AG09309 (cell line): Measurements from ENCODE around the gene NME9.

ENCODE experiments used
- DNase-seq: peaks from one replicate; pipeline ENCODE4 v3.0.0-alpha.2; 2010; ENCODE audit warnings: low read depth
- H3K4me3 ChIP-seq: 2 replicates; pipeline ENCODE4 v1.5.1; 2011; ENCODE audit warnings: mild to moderate bottlenecking, low read depth, low read length, moderate library complexity; ENCODE audit not compliant: control insufficient read depth
- CTCF ChIP-seq: IDR thresholded peaks from 2 replicates; pipeline ENCODE4 v1.5.1; 2011; ENCODE audit warnings: mild to moderate bottlenecking, low read depth, low read length, inconsistent platforms; ENCODE audit not compliant: insufficient read depth, control insufficient read depth; ENCODE audit errors: missing control alignments

The NME9 gene

DNA sequence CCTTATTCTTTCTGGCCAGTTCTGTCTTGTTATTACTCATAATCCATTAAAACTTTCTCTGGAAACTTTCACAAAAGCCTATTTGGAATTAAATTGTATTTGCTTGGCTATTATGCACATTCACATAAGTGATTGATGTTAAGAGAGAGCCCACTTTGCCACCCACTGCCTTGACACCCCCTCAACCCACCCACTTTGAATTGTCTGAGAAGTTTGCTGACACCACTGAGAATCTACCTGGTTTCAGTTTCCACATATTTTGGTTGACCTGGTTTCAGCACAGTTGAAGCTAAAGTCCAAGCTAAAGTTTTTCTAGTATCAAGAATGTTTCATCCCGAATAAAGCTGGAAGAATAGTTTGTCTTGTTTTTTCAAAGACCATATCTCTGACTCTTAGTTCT, 71.7 kb downstream of the NME9 start:
- H3K4me3 ChIP-seq, result no peak overlapping the region
- no peak for TF ChIP-seq CTCF
- DNase-seq, result no peak

- H3K4me3 ChIP-seq, result no peak overlapping the region
- no peak for DNase-seq
- TF ChIP-seq CTCF, result no peak
These were observed 73.6 kb downstream of the NME9 start for GRCh38 chr3:138256022-138256421.

- no peak for DNase-seq
- TF ChIP-seq CTCF, result no peak
- no peak overlapping the region for H3K4me3 ChIP-seq
These were observed 75.4 kb downstream of the NME9 start for GRCh38 chr3:138254216-138254615.

GRCh38 chr3:138253609-138254008, 76.0 kb downstream of the NME9 start:
- no peak for DNase-seq
- H3K4me3 ChIP-seq, result no peak overlapping the region
- TF ChIP-seq CTCF, result no peak
